Neural progenitor cell (in vitro differentiated cells): Measurements from ENCODE around the gene SPARCL1.

Experiments used
- EZH2 ChIP-seq: fragments of 200-600 bp; sonication (generic); IDR thresholded peaks from 2 replicates; pipeline ENCODE4 v1.6.1; 2017; ENCODE audit warnings: antibody characterized with exemption, mild to moderate bottlenecking, moderate library complexity
- TF ChIP-seq, protein P1 (sequence below): fragments of 200-600 bp; sonication (generic); IDR thresholded peaks from 2 replicates; pipeline ENCODE4 v1.5.1; 2017; ENCODE audit warnings: antibody characterized with exemption, mild to moderate bottlenecking

- TF ChIP-seq, protein P1, sequence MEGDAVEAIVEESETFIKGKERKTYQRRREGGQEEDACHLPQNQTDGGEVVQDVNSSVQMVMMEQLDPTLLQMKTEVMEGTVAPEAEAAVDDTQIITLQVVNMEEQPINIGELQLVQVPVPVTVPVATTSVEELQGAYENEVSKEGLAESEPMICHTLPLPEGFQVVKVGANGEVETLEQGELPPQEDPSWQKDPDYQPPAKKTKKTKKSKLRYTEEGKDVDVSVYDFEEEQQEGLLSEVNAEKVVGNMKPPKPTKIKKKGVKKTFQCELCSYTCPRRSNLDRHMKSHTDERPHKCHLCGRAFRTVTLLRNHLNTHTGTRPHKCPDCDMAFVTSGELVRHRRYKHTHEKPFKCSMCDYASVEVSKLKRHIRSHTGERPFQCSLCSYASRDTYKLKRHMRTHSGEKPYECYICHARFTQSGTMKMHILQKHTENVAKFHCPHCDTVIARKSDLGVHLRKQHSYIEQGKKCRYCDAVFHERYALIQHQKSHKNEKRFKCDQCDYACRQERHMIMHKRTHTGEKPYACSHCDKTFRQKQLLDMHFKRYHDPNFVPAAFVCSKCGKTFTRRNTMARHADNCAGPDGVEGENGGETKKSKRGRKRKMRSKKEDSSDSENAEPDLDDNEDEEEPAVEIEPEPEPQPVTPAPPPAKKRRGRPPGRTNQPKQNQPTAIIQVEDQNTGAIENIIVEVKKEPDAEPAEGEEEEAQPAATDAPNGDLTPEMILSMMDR: no peak
- TF ChIP-seq EZH2: no peak
Observed at GRCh38 chr4:87551361-87551760, 22.2 kb upstream of the SPARCL1 start.
